ENCODE data around the gene OCA2. TPM values are rescaled to one million over a fixed set of nuclear protein-coding genes. Genes with fewer than 3 reads are reported as not detected.

The OCA2 gene
- total and polyA plus RNA-seq, 2 of the 13 experiments (the other 11 are each of a cell fraction or from before 2014, with no cell fraction given) = 0.02 to 0.05 TPM

DNA sequence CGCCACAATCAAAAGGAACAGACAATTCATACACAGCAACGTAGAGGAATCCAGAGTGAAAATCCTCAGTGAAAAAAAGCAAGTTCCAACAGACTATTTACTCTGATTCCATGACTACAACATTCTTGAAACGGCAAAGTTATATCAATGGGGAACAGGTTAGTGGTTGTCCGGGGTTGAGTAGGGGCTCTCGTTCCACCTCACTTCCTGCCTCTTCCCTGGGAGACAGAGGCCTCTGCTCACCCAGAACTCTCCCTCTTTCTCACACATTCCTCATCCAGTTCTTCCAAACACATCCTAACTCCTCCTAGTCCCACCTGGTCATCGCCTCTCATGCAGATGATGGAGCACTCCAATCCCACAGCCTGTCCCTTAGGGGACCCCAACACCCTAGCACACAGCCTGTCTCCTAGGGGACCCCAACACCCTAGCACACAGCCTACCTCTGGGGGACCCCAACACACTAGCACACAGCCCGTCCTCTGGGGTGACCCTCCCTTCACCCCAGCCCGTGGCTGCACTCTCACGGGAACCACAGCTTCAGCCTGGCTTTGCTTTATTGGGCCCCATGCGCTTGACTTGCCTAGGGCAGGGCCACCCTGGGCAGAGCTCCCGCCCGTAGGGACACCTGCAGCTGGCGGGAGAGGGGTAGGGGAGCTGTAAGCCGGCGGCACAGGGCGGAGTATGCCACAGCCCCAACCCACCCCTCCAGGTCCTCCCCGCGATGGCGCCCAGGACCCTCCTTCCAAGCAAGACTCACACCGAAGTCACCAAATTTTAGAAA is 5.2 kb downstream of the OCA2 start:
- Histone ChIP-seq H3K79me2 (ENCODE audit: insufficient read depth, low read length) (no peaks in the 10 kb centered on the region), H3K27ac (ENCODE audit: extremely low read length, insufficient read depth, low read length) (no peak overlapping the region), H4K20me1 (ENCODE audit: insufficient read depth, low read length) (no peaks in the 10 kb centered on the region), H3K27me3 (ENCODE audit: control insufficient read depth in 1 of 2, insufficient read depth in 2 of 2, low read length in 2 of 2) (peaks cover 9 to 51% of the 10 kb centered on the region in 2 experiments; a peak in 4 of 5 replicates), H3K4me3 (replicated peaks in 1 of 3; ENCODE audit: insufficient read depth in 1 of 3, low read depth in 2 of 3, low read length in 3 of 3) (no peak overlapping the region), H3K4me1 (ENCODE audit: insufficient read depth, low read length) (peaks cover 28% of the 10 kb centered on the region), H3K4me2 (ENCODE audit: low read depth, low read length) (no peak overlapping the region), H3K9ac (ENCODE audit: insufficient read depth, low read depth, low read length) (no peak overlapping the region), H3K9me3 (ENCODE audit: low read length) (peaks cover 8% of the 10 kb centered on the region; the same call in 1 of the 2 replicates), H3K36me3 (replicated peaks in 1 of 2; ENCODE audit: control insufficient read depth in 1 of 2, insufficient read depth in 2 of 2, low read length in 2 of 2) (no peaks in the 10 kb centered on the region), H2AFZ (ENCODE audit: low read length) (no peak overlapping the region)
- in situ Hi-C loops (cut with HindIII; ENCODE audit: extremely low pct_ligation_motif_present, low pct_unique_long_range_greater_than_20kb) (no loop called here), intact Hi-C loops (cut with micrococcal nuclease; ENCODE audit: unreplicated experiment) (no loop called here)
- WGBS (ENCODE audit: low lambda C conversion rate) = 53% methylated on average over 19 of the region's 20 CpGs
- DNase-seq (ENCODE audit: low spot score) = no peak
- ATAC-seq = no peak
- FAIRE-seq = no peak
- no TSS peak for BruUV-seq (replicated peaks)
- CTCF ChIA-PET (ENCODE audit: low intra/inter-chr PET ratio, low total read pairs) = no interaction called here
- POLR2A ChIA-PET = no interaction called here
- TF ChIP-seq, protein P1, sequence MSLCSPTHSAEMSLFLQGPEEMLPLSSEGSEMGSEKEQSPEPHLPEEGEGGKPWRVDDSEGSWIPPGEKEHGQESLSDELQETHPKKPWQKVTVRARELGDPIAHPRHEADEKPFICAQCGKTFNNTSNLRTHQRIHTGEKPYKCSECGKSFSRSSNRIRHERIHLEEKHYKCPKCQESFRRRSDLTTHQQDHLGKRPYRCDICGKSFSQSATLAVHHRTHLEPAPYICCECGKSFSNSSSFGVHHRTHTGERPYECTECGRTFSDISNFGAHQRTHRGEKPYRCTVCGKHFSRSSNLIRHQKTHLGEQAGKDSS (CRISPR knock-in tag; IDR thresholded peaks at IDR 0.05; ENCODE audit: borderline replicate concordance, low read depth) = no peak
- TF ChIP-seq, protein P2, sequence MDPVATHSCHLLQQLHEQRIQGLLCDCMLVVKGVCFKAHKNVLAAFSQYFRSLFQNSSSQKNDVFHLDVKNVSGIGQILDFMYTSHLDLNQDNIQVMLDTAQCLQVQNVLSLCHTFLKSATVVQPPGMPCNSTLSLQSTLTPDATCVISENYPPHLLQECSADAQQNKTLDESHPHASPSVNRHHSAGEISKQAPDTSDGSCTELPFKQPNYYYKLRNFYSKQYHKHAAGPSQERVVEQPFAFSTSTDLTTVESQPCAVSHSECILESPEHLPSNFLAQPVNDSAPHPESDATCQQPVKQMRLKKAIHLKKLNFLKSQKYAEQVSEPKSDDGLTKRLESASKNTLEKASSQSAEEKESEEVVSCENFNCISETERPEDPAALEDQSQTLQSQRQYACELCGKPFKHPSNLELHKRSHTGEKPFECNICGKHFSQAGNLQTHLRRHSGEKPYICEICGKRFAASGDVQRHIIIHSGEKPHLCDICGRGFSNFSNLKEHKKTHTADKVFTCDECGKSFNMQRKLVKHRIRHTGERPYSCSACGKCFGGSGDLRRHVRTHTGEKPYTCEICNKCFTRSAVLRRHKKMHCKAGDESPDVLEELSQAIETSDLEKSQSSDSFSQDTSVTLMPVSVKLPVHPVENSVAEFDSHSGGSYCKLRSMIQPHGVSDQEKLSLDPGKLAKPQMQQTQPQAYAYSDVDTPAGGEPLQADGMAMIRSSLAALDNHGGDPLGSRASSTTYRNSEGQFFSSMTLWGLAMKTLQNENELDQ (CRISPR knock-in tag; IDR thresholded peaks at IDR 0.05; ENCODE audit: borderline replicate concordance) = no peak
- TF ChIP-seq ZNF652 (CRISPR knock-in tag; IDR thresholded peaks at IDR 0.05; ENCODE audit: borderline replicate concordance, low read depth) (no peak), ZNF607 (CRISPR knock-in tag; IDR thresholded peaks at IDR 0.05; ENCODE audit: borderline replicate concordance) (no peak), KMT2A (CRISPR knock-in tag; IDR thresholded peaks at IDR 0.05) (no peak), KAT8 (CRISPR knock-in tag; IDR thresholded peaks at IDR 0.05) (no peak), ZNF782 (CRISPR knock-in tag; IDR thresholded peaks at IDR 0.05; ENCODE audit: borderline replicate concordance) (no peak), BORCS8-MEF2B (CRISPR knock-in tag; IDR thresholded peaks at IDR 0.05) (no peak)
- TF ChIP-seq, protein P3, sequence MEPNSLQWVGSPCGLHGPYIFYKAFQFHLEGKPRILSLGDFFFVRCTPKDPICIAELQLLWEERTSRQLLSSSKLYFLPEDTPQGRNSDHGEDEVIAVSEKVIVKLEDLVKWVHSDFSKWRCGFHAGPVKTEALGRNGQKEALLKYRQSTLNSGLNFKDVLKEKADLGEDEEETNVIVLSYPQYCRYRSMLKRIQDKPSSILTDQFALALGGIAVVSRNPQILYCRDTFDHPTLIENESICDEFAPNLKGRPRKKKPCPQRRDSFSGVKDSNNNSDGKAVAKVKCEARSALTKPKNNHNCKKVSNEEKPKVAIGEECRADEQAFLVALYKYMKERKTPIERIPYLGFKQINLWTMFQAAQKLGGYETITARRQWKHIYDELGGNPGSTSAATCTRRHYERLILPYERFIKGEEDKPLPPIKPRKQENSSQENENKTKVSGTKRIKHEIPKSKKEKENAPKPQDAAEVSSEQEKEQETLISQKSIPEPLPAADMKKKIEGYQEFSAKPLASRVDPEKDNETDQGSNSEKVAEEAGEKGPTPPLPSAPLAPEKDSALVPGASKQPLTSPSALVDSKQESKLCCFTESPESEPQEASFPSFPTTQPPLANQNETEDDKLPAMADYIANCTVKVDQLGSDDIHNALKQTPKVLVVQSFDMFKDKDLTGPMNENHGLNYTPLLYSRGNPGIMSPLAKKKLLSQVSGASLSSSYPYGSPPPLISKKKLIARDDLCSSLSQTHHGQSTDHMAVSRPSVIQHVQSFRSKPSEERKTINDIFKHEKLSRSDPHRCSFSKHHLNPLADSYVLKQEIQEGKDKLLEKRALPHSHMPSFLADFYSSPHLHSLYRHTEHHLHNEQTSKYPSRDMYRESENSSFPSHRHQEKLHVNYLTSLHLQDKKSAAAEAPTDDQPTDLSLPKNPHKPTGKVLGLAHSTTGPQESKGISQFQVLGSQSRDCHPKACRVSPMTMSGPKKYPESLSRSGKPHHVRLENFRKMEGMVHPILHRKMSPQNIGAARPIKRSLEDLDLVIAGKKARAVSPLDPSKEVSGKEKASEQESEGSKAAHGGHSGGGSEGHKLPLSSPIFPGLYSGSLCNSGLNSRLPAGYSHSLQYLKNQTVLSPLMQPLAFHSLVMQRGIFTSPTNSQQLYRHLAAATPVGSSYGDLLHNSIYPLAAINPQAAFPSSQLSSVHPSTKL (CRISPR knock-in tag; IDR thresholded peaks at IDR 0.05) = no peak
- TF ChIP-seq, protein P4, sequence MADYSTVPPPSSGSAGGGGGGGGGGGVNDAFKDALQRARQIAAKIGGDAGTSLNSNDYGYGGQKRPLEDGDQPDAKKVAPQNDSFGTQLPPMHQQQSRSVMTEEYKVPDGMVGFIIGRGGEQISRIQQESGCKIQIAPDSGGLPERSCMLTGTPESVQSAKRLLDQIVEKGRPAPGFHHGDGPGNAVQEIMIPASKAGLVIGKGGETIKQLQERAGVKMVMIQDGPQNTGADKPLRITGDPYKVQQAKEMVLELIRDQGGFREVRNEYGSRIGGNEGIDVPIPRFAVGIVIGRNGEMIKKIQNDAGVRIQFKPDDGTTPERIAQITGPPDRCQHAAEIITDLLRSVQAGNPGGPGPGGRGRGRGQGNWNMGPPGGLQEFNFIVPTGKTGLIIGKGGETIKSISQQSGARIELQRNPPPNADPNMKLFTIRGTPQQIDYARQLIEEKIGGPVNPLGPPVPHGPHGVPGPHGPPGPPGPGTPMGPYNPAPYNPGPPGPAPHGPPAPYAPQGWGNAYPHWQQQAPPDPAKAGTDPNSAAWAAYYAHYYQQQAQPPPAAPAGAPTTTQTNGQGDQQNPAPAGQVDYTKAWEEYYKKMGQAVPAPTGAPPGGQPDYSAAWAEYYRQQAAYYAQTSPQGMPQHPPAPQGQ (CRISPR knock-in tag; IDR thresholded peaks at IDR 0.05; ENCODE audit: borderline replicate concordance) = no peak

All from HepG2 (cell line).